HTERT RPE-1 (cell line): ENCODE results near the gene AKAP13.

Source experiments
- in situ Hi-C: fragments of 300-500 bp; cut with MboI; formaldehyde crosslinking; loops from 4 replicates; pipeline ENCODE4 v1.14.3; 2020; ENCODE audit warnings: low sequenced_read_pairs

AKAP13 gene

DNA sequence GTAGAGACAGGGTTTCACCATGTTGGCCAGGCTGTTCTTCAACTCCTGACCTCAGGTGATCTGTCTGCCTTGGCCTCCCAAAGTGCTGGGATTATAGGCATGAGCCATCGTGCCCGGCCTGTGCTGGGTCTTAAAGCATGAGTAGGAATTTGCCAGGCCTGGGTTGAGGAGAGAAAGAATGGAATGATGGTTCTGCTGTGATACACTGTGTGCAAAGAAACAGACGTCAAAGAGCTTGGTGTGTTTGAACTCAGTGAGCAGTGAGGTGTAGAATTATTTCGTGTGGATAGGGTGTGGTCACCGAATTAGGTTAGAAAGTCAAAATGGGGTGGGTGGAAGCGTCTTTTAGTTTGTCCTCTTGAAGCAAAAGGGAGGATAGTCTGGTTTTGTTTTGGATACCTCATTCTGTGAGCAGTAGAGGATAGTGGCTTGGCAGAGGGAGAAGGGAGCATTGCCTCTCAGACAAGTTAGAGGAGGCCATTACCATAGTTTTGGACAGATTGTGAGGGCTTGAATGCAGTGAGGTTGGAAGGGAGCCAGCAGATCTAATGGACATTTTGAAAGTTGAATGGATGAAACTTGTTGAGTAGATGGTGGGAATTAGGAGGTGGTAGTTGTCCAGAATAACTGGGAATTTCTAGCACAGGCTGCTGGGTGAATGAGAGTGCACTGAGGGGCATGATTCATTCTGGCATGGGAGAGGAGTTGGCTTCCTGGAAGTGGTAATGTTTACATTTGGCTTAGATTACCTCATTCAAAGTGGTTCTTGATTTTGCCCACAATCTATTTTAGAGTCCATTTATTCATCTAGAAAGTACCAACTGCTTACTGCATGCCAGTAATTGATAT is 27.2 kb downstream of the AKAP13 start:
- in situ Hi-C loops, result no loop called here

- in situ Hi-C loops, result no loop called here
These were observed 27.9 kb downstream of the AKAP13 start for GRCh38 chr15:85408270-85408746.

- in situ Hi-C loops, result no loop called here
These were observed 31.7 kb downstream of the AKAP13 start for GRCh38 chr15:85412066-85412465.

GRCh38 chr15:85412956-85413854 is 32.8 kb downstream of the AKAP13 start:
- in situ Hi-C loops, result no loop called here

DNA sequence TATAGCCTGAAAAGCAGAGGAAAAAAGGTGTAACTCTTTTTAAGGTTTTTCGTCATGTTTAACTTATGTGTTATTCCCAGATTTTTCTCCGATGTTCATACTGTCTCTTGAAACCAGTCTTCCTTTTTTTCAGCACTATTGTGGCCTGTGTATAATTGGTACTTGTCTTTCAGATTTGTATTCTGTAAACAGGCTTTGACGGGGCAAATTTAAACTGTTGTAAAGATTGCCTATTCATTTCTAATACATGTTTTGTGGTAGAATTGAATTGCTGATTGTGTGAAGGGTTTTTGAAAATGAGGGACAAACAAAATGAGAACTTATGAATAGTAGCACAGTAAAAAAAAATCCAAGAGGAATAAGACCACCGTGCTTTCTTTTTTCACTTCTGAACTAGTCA is 33.6 kb downstream of the AKAP13 start:
- in situ Hi-C loops, result no loop called here

DNA sequence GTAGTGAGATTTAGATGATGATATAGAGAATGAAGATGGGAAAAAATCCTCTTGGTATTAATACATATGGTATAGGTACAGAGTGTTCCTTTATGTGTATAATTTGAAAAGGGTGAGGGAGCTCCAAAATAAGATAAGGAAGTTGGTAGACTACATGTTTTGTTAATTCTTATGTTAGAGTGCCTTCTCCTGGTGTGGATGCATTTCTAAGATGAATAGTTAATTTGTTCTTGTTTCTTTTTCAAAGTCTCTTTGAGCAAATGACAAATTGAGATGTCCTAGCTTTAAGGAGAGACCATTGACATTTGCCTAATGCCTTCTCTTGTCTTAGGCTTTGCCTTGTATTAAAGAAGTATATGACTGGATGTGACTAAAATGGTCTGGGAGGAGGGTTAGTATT is 34.1 kb downstream of the AKAP13 start:
- in situ Hi-C loops, result no loop called here

GRCh38 chr15:85414991-85415390 is 34.6 kb downstream of the AKAP13 start:
- in situ Hi-C loops, result no loop called here

DNA sequence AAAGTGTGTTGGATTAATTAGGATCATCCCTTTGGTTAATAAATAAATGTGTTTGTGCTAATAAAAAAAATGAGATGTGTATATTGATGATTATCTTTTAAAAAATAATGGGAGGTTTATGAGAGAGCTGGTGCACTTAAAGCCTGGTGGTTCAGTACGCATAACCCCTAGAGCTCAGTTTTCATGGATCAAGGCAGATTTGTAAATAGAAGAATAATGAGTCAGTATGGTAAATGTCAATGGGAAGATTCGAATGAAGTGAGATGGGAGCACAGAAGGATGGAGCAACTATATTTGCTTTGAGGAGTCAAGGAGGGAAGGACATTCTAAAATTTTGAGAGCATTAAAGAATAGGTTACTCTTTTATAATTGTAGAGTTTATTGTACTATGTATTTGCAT is 35.4 kb downstream of the AKAP13 start:
- in situ Hi-C loops, result no loop called here

- in situ Hi-C loops, result no loop called here
These were observed 36.9 kb downstream of the AKAP13 start for GRCh38 chr15:85417276-85417675.

DNA sequence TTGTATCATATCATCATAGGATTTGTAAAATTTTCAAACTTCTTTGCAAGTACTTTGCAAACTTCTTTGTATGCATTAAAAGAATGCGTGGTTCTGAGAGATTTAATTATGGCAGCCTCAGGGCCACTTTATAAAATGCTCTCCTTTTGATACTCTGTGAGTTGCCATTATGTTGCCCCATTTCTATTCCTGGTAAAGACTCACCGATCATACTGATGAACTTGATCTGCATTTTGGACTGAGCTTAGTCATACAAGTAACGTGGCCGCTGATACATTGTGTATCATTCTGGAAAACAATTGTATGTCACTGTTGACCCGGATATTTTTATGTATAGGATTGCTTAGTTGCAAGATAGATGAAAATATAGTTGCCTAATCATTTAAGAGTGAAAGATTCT is 38.8 kb downstream of the AKAP13 start:
- in situ Hi-C loops, result no loop called here

GRCh38 chr15:85421116-85421925 is 40.9 kb downstream of the AKAP13 start:
- in situ Hi-C loops, result no loop called here

GRCh38 chr15:85422607-85423006 is 42.2 kb downstream of the AKAP13 start:
- in situ Hi-C loops, result no loop called here

DNA sequence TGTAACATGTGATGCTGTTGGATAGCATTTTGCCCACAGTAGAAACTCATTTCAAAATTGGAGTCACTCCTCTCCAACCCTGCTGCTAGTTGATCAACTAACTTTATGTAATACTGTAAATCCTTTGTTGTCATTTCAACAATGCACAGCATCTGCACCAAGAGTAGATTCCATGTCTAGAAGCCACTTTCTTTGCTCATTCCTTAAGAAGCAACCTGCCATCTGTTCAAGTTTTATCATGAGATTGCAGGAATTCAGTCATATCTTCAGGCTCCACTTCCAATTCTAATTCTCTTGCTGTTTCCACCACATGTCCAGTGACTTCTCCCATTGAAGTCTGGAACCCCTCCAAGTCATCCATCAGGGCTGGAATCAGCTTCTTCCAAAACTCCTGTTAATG is 42.9 kb downstream of the AKAP13 start:
- in situ Hi-C loops, result no loop called here

- in situ Hi-C loops, result no loop called here
These were observed 43.8 kb downstream of the AKAP13 start for GRCh38 chr15:85424154-85424553.

DNA sequence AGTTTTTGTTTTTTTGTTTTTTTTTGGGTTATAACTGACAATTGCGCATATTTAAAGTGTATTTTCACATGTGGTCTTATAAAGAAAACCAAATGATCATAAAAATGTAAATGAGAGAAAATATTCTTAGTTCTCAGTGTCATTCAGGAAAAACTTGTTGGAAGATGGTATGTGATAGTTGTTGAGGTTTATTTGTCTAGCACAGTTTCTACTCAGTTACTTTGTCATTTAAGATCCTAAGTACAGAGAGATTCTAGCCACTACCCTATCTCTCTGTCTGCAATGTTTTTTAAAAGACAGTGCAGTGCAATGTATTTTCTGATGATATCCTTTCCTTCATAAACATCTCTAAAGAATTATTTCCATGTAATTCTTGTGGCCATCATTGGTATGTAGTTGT is 46.1 kb downstream of the AKAP13 start:
- in situ Hi-C loops, result no loop called here

GRCh38 chr15:85427286-85428028 is 47.1 kb downstream of the AKAP13 start:
- in situ Hi-C loops, result no loop called here

DNA sequence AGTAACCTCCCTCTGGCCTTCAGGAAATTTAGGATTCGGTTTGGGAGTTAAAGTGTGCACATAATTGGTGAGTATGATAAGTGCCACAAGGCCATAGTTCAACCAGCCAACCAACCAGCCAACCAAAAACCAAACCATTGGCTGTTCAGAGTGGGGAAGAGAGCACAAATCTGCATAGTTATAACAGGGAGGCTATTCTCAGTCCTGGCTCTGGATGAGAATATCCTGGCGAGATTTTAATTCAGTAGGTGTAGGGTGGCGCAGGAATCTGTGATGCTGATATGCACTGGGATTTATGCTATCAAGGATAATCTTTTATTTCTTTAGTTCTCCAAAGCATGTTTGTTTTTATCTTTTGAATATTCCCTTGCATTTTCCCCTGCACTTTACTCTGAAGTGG is 49.1 kb downstream of the AKAP13 start:
- in situ Hi-C loops, result no loop called here

DNA sequence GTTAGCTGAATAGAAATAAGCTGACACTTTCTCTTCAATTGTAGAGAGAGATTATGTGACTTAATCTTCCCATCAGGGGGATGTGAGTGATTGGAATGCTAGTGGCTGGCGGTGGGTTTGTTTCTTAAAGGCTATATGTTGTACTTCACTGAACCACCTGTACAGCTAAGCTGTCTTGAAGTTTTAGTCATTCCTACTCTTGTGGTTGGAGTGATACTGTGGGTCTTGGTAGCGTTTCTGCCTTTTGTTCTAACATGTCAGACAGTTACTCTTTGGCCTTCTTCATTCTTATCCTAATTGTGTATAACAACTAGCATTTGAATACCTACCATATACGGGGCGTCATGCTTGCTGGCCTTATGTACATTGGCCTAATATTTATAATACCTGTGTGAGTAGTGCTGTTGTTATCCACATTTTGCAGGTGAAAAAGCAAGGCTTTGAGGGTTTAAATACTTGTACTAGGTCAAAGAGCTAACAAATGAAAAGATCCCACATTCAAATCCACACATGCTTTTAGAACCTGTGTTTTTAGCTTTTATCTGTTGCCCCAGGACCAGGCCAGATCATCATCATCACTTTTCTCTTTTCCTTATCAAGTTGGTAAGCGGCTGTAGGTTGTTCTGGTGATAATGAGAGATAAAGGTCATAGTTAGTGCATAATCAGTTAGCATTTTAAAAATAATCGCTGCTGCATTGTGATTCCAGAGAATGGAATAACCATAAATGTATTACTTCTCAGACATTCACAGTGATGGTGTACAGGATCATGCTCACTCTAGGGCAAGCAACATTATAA is 50.2 kb downstream of the AKAP13 start:
- in situ Hi-C loops, result no loop called here

GRCh38 chr15:85439996-85440395 is 59.6 kb downstream of the AKAP13 start:
- in situ Hi-C loops, result no loop called here
